Measurements from ENCODE around the gene UMAD1.

The UMAD1 gene

GRCh38 chr7:7738177-7738576 lies 97.6 kb downstream of the UMAD1 start:
- no peaks in the 10 kb centered on the region for H3K27me3 ChIP-seq (replicated peaks; ENCODE audit: control insufficient read depth, insufficient read depth, low read length, poor library complexity, severe bottlenecking)
- H3K4me1 ChIP-seq (ENCODE audit: control insufficient read depth, insufficient read depth, low read length, poor library complexity, severe bottlenecking) = no peaks in the 10 kb centered on the region
- DNase-seq = no peak
- H3K4me3 ChIP-seq (ENCODE audit: insufficient read depth, low read depth, low read length, poor library complexity, severe bottlenecking) = no peak overlapping the region
- H3K9me3 ChIP-seq (ENCODE audit: control insufficient read depth, low read length) = no peaks in the 10 kb centered on the region
- no peak overlapping the region for H3K27ac ChIP-seq (ENCODE audit: insufficient read depth, low read length, poor library complexity, severe bottlenecking)
- H3K36me3 ChIP-seq (ENCODE audit: control insufficient read depth, insufficient read depth, low read length) = no peaks in the 10 kb centered on the region

- no peak overlapping the region for H3K27ac ChIP-seq (ENCODE audit: insufficient read depth, low read length, poor library complexity, severe bottlenecking)
- H3K9me3 ChIP-seq (ENCODE audit: control insufficient read depth, low read length) = no peaks in the 10 kb centered on the region
- H3K4me1 ChIP-seq (ENCODE audit: control insufficient read depth, insufficient read depth, low read length, poor library complexity, severe bottlenecking) = no peaks in the 10 kb centered on the region
- no peaks in the 10 kb centered on the region for H3K36me3 ChIP-seq (ENCODE audit: control insufficient read depth, insufficient read depth, low read length)
- H3K4me3 ChIP-seq (ENCODE audit: insufficient read depth, low read depth, low read length, poor library complexity, severe bottlenecking) = no peak overlapping the region
- no peak for DNase-seq
- H3K27me3 ChIP-seq (replicated peaks; ENCODE audit: control insufficient read depth, insufficient read depth, low read length, poor library complexity, severe bottlenecking) = no peaks in the 10 kb centered on the region
These were observed 98.1 kb downstream of the UMAD1 start for GRCh38 chr7:7738622-7739021.

- DNase-seq = no peak
- no peaks in the 10 kb centered on the region for H3K4me1 ChIP-seq (ENCODE audit: control insufficient read depth, insufficient read depth, low read length, poor library complexity, severe bottlenecking)
- no peaks in the 10 kb centered on the region for H3K9me3 ChIP-seq (ENCODE audit: control insufficient read depth, low read length)
- H3K36me3 ChIP-seq (ENCODE audit: control insufficient read depth, insufficient read depth, low read length) = no peaks in the 10 kb centered on the region
- no peak overlapping the region for H3K4me3 ChIP-seq (ENCODE audit: insufficient read depth, low read depth, low read length, poor library complexity, severe bottlenecking)
- H3K27ac ChIP-seq (ENCODE audit: insufficient read depth, low read length, poor library complexity, severe bottlenecking) = no peak overlapping the region
- no peaks in the 10 kb centered on the region for H3K27me3 ChIP-seq (replicated peaks; ENCODE audit: control insufficient read depth, insufficient read depth, low read length, poor library complexity, severe bottlenecking)
These were observed 98.9 kb downstream of the UMAD1 start for GRCh38 chr7:7739204-7740036.

- Histone ChIP-seq H3K9me3 (ENCODE audit: control insufficient read depth, low read length) (no peaks in the 10 kb centered on the region), H3K27me3 (replicated peaks; ENCODE audit: control insufficient read depth, insufficient read depth, low read length, poor library complexity, severe bottlenecking) (no peaks in the 10 kb centered on the region), H3K4me3 (ENCODE audit: insufficient read depth, low read depth, low read length, poor library complexity, severe bottlenecking) (no peak overlapping the region), H3K27ac (ENCODE audit: insufficient read depth, low read length, poor library complexity, severe bottlenecking) (no peak overlapping the region), H3K36me3 (ENCODE audit: control insufficient read depth, insufficient read depth, low read length) (no peaks in the 10 kb centered on the region), H3K4me1 (ENCODE audit: control insufficient read depth, insufficient read depth, low read length, poor library complexity, severe bottlenecking) (no peaks in the 10 kb centered on the region)
- no peak for DNase-seq
These were observed 99.4 kb downstream of the UMAD1 start for GRCh38 chr7:7740037-7740355.

GRCh38 chr7:7742223-7742622 lies 101.7 kb downstream of the UMAD1 start:
- no peaks in the 10 kb centered on the region for H3K36me3 ChIP-seq (ENCODE audit: control insufficient read depth, insufficient read depth, low read length)
- H3K4me1 ChIP-seq (ENCODE audit: control insufficient read depth, insufficient read depth, low read length, poor library complexity, severe bottlenecking) = no peaks in the 10 kb centered on the region
- H3K27ac ChIP-seq (ENCODE audit: insufficient read depth, low read length, poor library complexity, severe bottlenecking) = no peak overlapping the region
- H3K27me3 ChIP-seq (replicated peaks; ENCODE audit: control insufficient read depth, insufficient read depth, low read length, poor library complexity, severe bottlenecking) = no peaks in the 10 kb centered on the region
- no peak overlapping the region for H3K4me3 ChIP-seq (ENCODE audit: insufficient read depth, low read depth, low read length, poor library complexity, severe bottlenecking)
- DNase-seq = no peak
- no peaks in the 10 kb centered on the region for H3K9me3 ChIP-seq (ENCODE audit: control insufficient read depth, low read length)

GRCh38 chr7:7745258-7745657 lies 104.7 kb downstream of the UMAD1 start:
- Histone ChIP-seq H3K9me3 (ENCODE audit: control insufficient read depth, low read length) (no peaks in the 10 kb centered on the region), H3K27ac (ENCODE audit: insufficient read depth, low read length, poor library complexity, severe bottlenecking) (no peak overlapping the region), H3K4me3 (ENCODE audit: insufficient read depth, low read depth, low read length, poor library complexity, severe bottlenecking) (no peak overlapping the region), H3K4me1 (ENCODE audit: control insufficient read depth, insufficient read depth, low read length, poor library complexity, severe bottlenecking) (no peaks in the 10 kb centered on the region), H3K27me3 (replicated peaks; ENCODE audit: control insufficient read depth, insufficient read depth, low read length, poor library complexity, severe bottlenecking) (no peaks in the 10 kb centered on the region), H3K36me3 (ENCODE audit: control insufficient read depth, insufficient read depth, low read length) (no peaks in the 10 kb centered on the region)
- DNase-seq = no peak

GRCh38 chr7:7745966-7746365 lies 105.4 kb downstream of the UMAD1 start:
- no peaks in the 10 kb centered on the region for H3K27me3 ChIP-seq (replicated peaks; ENCODE audit: control insufficient read depth, insufficient read depth, low read length, poor library complexity, severe bottlenecking)
- H3K4me3 ChIP-seq (ENCODE audit: insufficient read depth, low read depth, low read length, poor library complexity, severe bottlenecking) = no peak overlapping the region
- no peaks in the 10 kb centered on the region for H3K4me1 ChIP-seq (ENCODE audit: control insufficient read depth, insufficient read depth, low read length, poor library complexity, severe bottlenecking)
- H3K27ac ChIP-seq (ENCODE audit: insufficient read depth, low read length, poor library complexity, severe bottlenecking) = no peak overlapping the region
- H3K9me3 ChIP-seq (ENCODE audit: control insufficient read depth, low read length) = no peaks in the 10 kb centered on the region
- no peak for DNase-seq
- H3K36me3 ChIP-seq (ENCODE audit: control insufficient read depth, insufficient read depth, low read length) = no peaks in the 10 kb centered on the region

- Histone ChIP-seq H3K4me3 (ENCODE audit: insufficient read depth, low read depth, low read length, poor library complexity, severe bottlenecking) (no peak overlapping the region), H3K36me3 (ENCODE audit: control insufficient read depth, insufficient read depth, low read length) (no peaks in the 10 kb centered on the region), H3K4me1 (ENCODE audit: control insufficient read depth, insufficient read depth, low read length, poor library complexity, severe bottlenecking) (no peaks in the 10 kb centered on the region), H3K27me3 (replicated peaks; ENCODE audit: control insufficient read depth, insufficient read depth, low read length, poor library complexity, severe bottlenecking) (no peaks in the 10 kb centered on the region), H3K27ac (ENCODE audit: insufficient read depth, low read length, poor library complexity, severe bottlenecking) (no peak overlapping the region), H3K9me3 (ENCODE audit: control insufficient read depth, low read length) (no peaks in the 10 kb centered on the region)
- DNase-seq = no peak
These were observed 105.9 kb downstream of the UMAD1 start for GRCh38 chr7:7746458-7746857.

GRCh38 chr7:7750571-7751242 lies 110.2 kb downstream of the UMAD1 start:
- H3K4me3 ChIP-seq (ENCODE audit: insufficient read depth, low read depth, low read length, poor library complexity, severe bottlenecking) = no peak overlapping the region
- H3K36me3 ChIP-seq (ENCODE audit: control insufficient read depth, insufficient read depth, low read length) = no peaks in the 10 kb centered on the region
- H3K27me3 ChIP-seq (replicated peaks; ENCODE audit: control insufficient read depth, insufficient read depth, low read length, poor library complexity, severe bottlenecking) = no peaks in the 10 kb centered on the region
- H3K9me3 ChIP-seq (ENCODE audit: control insufficient read depth, low read length) = no peaks in the 10 kb centered on the region
- DNase-seq = no peak
- H3K27ac ChIP-seq (ENCODE audit: insufficient read depth, low read length, poor library complexity, severe bottlenecking) = no peak overlapping the region
- no peaks in the 10 kb centered on the region for H3K4me1 ChIP-seq (ENCODE audit: control insufficient read depth, insufficient read depth, low read length, poor library complexity, severe bottlenecking)

- Histone ChIP-seq H3K36me3 (ENCODE audit: control insufficient read depth, insufficient read depth, low read length) (no peaks in the 10 kb centered on the region), H3K27ac (ENCODE audit: insufficient read depth, low read length, poor library complexity, severe bottlenecking) (no peak overlapping the region), H3K4me3 (ENCODE audit: insufficient read depth, low read depth, low read length, poor library complexity, severe bottlenecking) (no peak overlapping the region), H3K9me3 (ENCODE audit: control insufficient read depth, low read length) (no peaks in the 10 kb centered on the region), H3K4me1 (ENCODE audit: control insufficient read depth, insufficient read depth, low read length, poor library complexity, severe bottlenecking) (no peaks in the 10 kb centered on the region), H3K27me3 (replicated peaks; ENCODE audit: control insufficient read depth, insufficient read depth, low read length, poor library complexity, severe bottlenecking) (no peaks in the 10 kb centered on the region)
- no peak for DNase-seq
These were observed 110.9 kb downstream of the UMAD1 start for GRCh38 chr7:7751243-7752092.

Measured in effector memory CD4-positive, alpha-beta T cell (primary cell).